GM21367 (cell line): ENCODE data around the gene ABCC8.

Experiments
- ATAC-seq: cut with Tn5 transposase; IDR thresholded peaks from one replicate; pipeline ENCODE4 v1.9.1; 2021; ENCODE audit not compliant: unreplicated experiment

ABCC8 gene

GRCh38 chr11:17389211-17389956 is 87.3 kb downstream of the ABCC8 start:
- ATAC-seq: peak; percentile 44

- ATAC-seq: peak; percentile 31
These were observed 87.9 kb downstream of the ABCC8 start, which contains the start of gene KCNJ11 for GRCh38 chr11:17388609-17389210. Gene KCNJ11 (minus strand): TSS chr11:17388659. CDS start chr11:17388091, 568 bp downstream.

DNA sequence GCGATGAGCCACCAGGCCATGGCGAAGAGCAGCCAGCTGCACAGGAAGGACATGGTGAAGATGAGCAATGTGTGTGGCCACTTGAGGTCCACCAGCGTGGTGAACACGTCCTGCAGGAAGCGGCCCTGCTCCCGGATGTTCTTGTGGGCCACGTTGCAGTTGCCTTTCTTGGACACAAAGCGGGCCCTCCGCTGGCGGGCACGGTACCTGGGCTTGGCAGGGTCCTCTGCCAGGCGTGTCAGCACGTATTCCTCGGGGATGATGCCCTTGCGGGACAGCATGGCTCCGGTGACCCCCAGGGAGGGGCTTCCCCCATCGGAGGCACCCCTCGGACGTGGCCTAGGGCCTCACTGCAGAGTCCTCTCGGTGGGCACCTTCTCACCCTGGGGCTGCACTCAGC is 88.8 kb downstream of the ABCC8 start:
- no peak for ATAC-seq

- ATAC-seq: no peak
These were observed 89.4 kb downstream of the ABCC8 start for GRCh38 chr11:17387254-17387653.

DNA sequence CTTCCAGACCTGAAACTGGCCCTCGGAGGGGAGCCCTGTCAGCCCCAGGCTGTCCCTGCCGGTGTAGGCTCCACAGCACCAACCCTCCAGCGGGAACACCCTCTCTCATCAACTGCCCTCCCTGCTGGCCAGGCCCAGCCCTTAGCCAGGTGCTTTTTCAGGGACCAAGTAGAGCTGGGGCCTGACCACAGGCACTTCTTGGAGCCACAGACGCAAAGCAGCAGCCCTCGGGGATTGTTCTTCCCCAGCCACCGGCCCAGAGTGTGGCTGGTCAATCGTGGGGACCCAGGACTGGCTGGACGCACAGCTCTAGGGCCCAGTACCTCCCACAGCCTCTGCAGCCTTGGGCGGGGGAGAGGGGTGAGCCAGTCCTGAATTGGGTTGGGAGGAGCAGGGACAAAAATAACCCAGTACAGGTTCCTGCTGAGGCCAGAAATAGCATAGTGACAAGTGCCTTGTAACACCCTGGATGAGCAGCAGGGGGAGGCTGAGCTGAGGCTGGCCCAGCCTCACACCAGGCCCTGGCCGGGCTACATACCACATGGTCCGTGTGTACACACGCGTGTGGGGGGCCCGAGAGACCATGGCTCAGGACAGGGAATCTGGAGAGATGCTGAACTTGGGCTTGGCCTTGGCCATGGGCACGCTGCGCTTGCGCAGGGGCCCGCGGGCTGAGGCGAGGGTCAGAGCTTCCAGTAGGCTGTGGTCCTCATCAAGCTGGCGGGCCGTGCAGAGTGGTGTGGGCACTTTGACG is 90.1 kb downstream of the ABCC8 start:
- peak; percentile 66 for ATAC-seq

DNA sequence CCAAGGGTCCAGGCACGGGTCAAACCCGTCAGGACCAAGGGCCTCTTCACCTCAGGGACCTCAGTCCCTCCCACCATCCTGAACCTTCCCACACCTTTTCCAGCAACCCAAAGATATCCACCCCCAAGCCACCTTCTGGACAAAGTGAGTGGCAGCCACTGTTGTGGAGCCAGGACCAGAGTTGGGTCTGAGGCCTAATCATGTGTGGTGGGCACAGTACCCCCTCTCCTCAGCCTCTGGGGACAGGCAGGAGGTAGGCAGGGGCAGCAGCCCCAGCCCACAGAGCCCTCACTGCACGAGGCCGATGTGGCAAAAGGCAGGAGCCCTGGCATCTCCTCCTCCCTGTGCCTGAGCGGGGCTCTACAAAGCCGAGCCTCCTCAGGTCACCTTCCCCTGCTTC is 90.7 kb downstream of the ABCC8 start:
- no peak for ATAC-seq

GRCh38 chr11:17385492-17385891 is 91.2 kb downstream of the ABCC8 start:
- no peak for ATAC-seq

DNA sequence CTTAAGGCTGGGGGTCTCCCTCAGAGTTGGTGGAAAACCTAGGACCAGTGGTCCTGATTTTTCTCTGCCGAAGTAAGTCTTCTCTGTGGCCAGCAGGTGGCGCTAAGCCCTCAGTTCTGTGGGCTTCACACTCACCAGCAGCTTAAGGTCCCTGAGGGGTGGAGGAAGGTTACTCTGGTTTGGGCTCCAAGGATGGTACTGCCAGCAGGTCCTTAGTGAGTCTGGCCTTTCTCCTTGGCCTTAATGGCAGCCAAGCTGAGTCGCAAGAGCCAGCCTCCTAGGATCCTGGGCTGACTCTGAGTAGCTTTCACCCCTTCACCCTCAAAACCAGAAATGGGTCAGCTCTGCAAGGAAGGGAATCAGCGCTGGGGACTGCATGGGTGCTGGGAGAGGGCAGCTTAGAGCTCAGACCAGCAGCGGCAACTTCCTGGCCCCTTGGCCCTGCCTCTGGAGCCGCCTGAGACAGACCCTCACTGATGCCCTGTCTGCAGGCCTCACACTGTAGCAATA is 92.6 kb downstream of the ABCC8 start:
- peak; percentile 51 for ATAC-seq

DNA sequence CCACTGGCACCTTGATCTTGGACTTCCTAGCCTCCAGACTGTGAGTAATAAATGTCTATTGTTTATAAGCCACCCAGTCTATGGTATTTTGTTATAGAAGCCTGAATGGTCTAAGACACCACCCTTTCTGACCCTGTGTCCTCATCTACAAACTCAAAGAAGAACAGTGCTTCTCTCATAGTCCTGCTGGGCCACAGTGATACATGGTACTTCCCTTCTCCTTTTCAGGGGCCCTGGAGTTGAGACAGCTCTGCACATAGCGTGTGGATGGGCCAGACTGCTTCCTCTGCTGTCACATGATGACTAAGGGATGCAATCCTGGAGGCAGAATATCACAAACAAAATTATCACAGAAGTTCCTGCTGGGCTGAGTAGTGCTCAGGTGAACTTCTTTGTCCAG is 93.2 kb downstream of the ABCC8 start:
- ATAC-seq: no peak

DNA sequence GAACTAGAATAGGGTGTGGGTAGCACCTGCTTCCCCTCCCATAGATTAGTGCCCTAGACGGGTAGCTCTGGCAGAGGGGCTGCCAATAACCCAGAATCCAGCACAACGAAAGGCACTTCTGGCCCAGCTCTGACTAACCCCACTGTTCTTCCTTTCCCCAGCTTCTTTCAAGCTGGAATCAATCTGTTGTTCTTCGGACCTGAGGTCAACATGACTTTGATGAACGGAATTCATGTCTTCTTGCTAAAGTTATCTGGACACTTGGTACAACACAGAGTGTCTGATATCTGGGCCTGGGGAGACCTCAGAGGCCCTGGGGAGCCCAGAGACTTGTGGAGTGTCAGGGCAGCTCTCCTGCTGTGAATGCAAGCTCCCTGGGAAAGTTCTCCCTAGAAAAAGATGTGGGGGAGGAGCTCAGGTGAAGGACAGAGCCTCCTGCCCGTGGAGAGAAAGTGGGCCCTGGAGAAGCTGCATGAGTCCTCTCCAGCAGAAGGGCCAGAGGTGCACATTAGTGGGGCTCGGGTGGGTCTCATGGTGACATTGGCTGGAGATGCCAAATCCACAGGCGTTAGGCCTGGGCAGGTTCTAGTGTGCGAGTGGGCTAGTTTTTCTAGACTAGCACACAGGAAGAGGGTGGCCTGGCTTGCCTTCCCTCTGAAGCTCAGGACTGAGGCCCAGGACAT is 94.5 kb downstream of the ABCC8 start:
- no peak for ATAC-seq

DNA sequence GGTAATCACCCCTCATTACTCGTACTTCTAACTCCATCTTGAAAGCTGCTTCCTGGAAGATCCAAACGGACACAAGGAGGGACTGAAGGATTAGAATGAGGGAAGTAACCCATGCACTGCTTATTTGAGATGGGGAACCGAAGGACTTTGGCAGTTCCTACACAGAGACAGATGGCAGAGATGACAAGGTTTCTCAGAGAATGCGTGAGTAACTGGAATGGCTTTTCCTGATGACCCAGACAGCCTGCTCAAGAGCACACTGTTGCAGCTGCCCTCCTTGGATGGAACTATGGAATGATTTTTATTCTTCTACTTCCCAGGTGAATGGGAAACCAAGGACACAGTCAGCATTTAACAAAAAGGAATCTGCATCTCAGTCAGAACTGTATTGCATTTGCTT is 95.5 kb downstream of the ABCC8 start:
- no peak for ATAC-seq

- ATAC-seq: no peak
These were observed 97.1 kb downstream of the ABCC8 start for GRCh38 chr11:17379383-17380180.

DNA sequence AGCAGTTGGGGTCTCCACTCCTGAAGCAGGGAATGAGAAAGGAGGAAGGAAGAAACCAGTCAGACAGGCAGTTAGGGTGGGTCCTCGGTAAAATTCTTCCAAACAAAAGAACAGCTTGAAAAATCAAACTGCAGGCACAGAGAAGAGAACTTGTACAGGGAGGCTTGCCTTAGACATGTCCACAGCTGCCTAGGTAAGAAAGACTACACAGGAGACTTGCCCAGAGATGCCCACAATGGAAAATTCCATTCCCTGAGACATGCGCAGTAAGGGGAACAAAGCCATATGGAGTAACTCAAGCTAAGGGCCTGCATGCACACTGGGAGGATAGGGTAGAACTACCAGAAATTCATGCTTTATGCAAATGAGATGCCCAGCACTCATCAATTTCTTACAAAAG is 98.0 kb downstream of the ABCC8 start:
- ATAC-seq: no peak

DNA sequence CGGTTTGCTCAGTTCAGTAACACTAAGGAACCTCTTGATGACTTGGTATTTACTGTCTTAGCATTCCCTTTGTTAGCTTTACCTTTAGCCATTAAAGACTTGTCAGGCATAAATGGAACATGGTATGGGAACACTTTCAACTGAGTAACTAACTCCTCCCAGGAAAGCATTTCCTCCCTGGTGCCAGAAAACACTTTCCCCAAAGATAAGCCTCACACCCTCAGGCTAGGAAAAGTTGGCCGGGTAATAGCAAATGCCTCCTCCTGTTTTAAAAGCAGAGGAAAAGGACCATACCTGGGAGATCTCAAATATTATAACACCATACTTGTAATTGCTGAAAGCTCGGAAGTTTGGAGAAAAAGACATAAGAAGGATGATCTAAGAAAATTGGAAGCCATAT is 100.2 kb downstream of the ABCC8 start:
- ATAC-seq: no peak

GRCh38 chr11:17375547-17375946 is 101.1 kb downstream of the ABCC8 start:
- no peak for ATAC-seq

- ATAC-seq: no peak
These were observed 105.0 kb downstream of the ABCC8 start for GRCh38 chr11:17371614-17372013.

GRCh38 chr11:17369684-17370243 is 106.9 kb downstream of the ABCC8 start:
- ATAC-seq: no peak

DNA sequence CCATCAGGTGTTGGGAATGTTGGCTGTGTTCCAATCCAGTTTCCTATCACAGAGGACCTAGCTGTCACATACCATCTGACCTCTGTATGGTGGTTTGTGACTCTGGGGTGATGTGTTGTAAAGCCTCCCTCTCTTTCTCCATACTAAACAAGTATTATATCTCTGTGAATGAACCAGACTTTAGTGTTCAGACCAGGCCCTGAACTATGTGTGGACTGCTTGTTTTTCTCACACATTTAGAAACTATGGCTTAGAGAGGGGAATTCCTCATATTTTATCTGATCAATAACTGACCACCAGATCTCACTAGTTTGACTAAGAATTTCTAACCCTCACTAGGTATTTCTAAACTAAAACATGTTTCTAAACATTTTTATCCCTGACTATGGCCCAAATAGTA is 107.6 kb downstream of the ABCC8 start:
- no peak for ATAC-seq

DNA sequence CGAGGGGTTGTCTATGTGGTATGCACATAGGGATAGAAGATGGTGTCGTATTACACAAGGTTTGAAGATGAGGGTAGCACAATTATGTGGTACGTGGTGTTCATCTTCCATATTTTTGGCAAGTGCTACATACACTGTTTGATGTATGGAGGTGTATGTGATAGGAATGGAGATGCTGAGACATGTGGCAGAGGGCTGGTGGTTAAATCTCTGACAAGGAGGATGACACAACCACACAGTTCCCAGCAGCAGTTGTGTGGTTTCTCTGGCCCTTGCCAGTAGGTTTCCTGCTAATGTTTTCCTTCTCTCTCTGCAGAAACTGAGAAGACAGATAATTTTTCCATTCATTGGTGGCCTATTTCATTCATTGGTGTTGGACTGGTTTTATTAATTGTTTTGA is 108.1 kb downstream of the ABCC8 start:
- ATAC-seq: no peak

- ATAC-seq: no peak
These were observed 110.2 kb downstream of the ABCC8 start for GRCh38 chr11:17366495-17366894.
